Vagina (tissue), 2 donors: ENCODE results near the gene CHRNA4. TPM values are rescaled to one million over a fixed set of nuclear protein-coding genes. Genes with fewer than 3 reads are reported as not detected.

Experiments
- DNase-seq, 2 donors: peaks; one replicate each; pipeline ENCODE4 v3.0.0-alpha.2; 2017; ENCODE audit errors: extremely low spot score in 2 of 2
- H3K27ac ChIP-seq: fragments of 200-600 bp; sonication (generic); one replicate; pipeline ENCODE4 v1.5.1; 2019
- H3K27me3 ChIP-seq: fragments of 200-600 bp; sonication (generic); one replicate; pipeline ENCODE4 v1.5.1; 2019
- H3K36me3 ChIP-seq, 2 donors: fragments of 200-600 bp; sonication (generic); one replicate each; pipeline ENCODE4 v1.5.1; 2017 to 2019
- H3K4me1 ChIP-seq: fragments of 200-600 bp; sonication (generic); one replicate; pipeline ENCODE4 v1.5.1; 2019
- H3K4me3 ChIP-seq, 2 donors: fragments of 200-600 bp; sonication (generic); 1 replicate in 1 of 2; 2 replicates in 1 of 2; pipeline ENCODE4 v1.5.1; 2016 to 2019
- H3K9me3 ChIP-seq: fragments of 200-600 bp; sonication (generic); one replicate; pipeline ENCODE4 v1.5.1; 2019
- POLR2A ChIP-seq, 2 donors: fragments of 450-650 bp; IDR thresholded peaks; one replicate each; pipeline ENCODE4 v1.6.1; 2017; ENCODE audit warnings: antibody characterized with exemption in 2 of 2, mild to moderate bottlenecking in 2 of 2, moderate library complexity in 2 of 2
- POLR2AphosphoS5 ChIP-seq, 2 donors: sonication (generic); formaldehyde crosslinking; IDR thresholded peaks; one replicate each; pipeline ENCODE4 v1.9.0; 2017; ENCODE audit warnings: antibody characterized with exemption in 2 of 2, mild to moderate bottlenecking in 2 of 2, low read depth in 1 of 2; ENCODE audit not compliant: insufficient read depth in 1 of 2
- intact Hi-C: fragments of 100-400 bp; cut with DNase I; formaldehyde crosslinking; loops from one replicate; pipeline ENCODE4 v1.15.1; 2023
- total RNA-seq: library from RNA; depleted of rRNA; stranded (reverse); fragments of >200 nt; gene quantifications from one replicate; pipeline ENCODE4 v1.2.3, GENCODE V29; 2016
- TF ChIP-seq, protein P1 (sequence below), 3 experiments: fragments of 450-650 bp in 2 of 3; fragments of 200-600 bp in 1 of 3; sonication (generic) in 1 of 3; IDR thresholded peaks; one replicate each; pipeline ENCODE4 v1.5.1; 2017 to 2019; ENCODE audit warnings: antibody characterized with exemption in 3 of 3, mild to moderate bottlenecking in 2 of 3, moderate library complexity in 2 of 3

CHRNA4 gene
- total RNA-seq, 1 donor from 2014 or later: 0.25 TPM

DNA sequence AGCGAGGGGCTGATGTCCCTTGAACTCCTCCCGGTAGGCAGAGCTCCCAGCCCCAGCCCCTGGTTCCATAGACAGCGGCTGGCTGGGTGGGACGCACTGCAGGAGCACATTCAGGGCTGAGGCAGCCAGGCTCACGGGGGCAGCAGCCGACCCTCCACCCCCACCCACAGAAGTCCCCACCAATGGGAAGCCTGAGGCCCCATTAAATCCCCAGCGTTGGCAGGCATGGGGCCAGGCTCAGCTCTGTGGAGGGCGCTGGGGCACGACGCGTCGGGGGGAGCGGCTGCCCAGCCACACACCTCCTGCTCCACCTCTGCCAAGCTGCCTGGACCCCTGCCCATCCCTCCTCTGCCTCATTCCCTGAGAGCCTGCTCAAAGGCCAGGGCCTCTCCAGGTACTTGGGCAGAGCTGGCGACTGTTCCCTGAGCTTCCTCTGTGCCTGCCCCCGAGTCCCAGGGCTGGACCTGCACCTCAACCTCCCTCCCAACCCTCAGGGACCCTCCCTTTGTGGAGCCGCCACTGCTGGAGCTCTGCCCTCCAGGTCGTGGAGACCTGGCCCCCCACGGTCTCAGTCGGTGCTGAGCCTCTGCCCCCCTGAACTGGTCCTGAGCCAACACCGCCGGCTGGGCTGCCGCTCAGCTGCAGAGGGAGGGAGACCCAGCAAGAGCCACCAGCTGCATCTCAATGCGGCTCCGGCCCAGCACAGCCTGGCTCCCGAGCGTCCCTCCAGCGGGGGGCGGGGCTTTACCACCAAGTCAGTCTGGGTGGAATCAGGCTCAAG is 9.1 kb downstream of the CHRNA4 start:
- intact Hi-C loops: no loop called here
- Histone ChIP-seq H3K9me3 (no peaks in the 10 kb centered on the region), H3K27ac (no peak overlapping the region), H3K36me3 (no peaks in the 10 kb centered on the region), H3K4me1 (peaks cover 8% of the 10 kb centered on the region), H3K4me3 (no peak overlapping the region), H3K27me3 (no peaks in the 10 kb centered on the region)
- no peak for TF ChIP-seq POLR2A (IDR thresholded peaks at IDR 0.05)
- TF ChIP-seq, protein P1, sequence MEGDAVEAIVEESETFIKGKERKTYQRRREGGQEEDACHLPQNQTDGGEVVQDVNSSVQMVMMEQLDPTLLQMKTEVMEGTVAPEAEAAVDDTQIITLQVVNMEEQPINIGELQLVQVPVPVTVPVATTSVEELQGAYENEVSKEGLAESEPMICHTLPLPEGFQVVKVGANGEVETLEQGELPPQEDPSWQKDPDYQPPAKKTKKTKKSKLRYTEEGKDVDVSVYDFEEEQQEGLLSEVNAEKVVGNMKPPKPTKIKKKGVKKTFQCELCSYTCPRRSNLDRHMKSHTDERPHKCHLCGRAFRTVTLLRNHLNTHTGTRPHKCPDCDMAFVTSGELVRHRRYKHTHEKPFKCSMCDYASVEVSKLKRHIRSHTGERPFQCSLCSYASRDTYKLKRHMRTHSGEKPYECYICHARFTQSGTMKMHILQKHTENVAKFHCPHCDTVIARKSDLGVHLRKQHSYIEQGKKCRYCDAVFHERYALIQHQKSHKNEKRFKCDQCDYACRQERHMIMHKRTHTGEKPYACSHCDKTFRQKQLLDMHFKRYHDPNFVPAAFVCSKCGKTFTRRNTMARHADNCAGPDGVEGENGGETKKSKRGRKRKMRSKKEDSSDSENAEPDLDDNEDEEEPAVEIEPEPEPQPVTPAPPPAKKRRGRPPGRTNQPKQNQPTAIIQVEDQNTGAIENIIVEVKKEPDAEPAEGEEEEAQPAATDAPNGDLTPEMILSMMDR (IDR thresholded peaks at IDR 0.05): no peak
- TF ChIP-seq POLR2AphosphoS5 (IDR thresholded peaks at IDR 0.05; ENCODE audit: insufficient read depth in 1 of 2, low read depth in 1 of 2): no peak
- no peak for DNase-seq

DNA sequence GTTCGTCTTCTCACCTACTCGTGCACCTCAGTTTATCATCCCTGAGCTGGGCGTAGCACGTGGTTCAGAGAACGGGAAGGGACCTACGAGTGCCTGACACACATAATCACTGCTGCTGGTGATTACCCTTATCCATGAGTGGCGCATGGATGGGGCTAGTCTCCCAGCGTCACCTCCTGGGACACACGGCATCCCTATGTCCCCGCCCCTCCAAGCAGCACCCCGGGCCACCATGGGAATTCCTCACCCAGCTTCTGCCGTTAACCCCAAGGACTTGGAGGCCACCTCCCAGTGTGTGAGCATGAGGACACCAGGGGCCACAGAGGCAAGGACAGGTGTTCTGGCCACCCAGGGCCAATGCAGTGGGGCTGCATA is 9.8 kb downstream of the CHRNA4 start:
- TF ChIP-seq, protein P1 (IDR thresholded peaks at IDR 0.05): no peak
- TF ChIP-seq POLR2A (IDR thresholded peaks at IDR 0.05) (no peak), POLR2AphosphoS5 (IDR thresholded peaks at IDR 0.05; ENCODE audit: insufficient read depth in 1 of 2, low read depth in 1 of 2) (no peak)
- no peak overlapping the region for H3K27ac ChIP-seq
- H3K27me3 ChIP-seq: no peaks in the 10 kb centered on the region
- no peak overlapping the region for H3K4me3 ChIP-seq
- no peak for DNase-seq
- intact Hi-C loops: no loop called here
- H3K4me1 ChIP-seq: peaks cover 8% of the 10 kb centered on the region
- no peaks in the 10 kb centered on the region for H3K36me3 ChIP-seq
- no peaks in the 10 kb centered on the region for H3K9me3 ChIP-seq

DNA sequence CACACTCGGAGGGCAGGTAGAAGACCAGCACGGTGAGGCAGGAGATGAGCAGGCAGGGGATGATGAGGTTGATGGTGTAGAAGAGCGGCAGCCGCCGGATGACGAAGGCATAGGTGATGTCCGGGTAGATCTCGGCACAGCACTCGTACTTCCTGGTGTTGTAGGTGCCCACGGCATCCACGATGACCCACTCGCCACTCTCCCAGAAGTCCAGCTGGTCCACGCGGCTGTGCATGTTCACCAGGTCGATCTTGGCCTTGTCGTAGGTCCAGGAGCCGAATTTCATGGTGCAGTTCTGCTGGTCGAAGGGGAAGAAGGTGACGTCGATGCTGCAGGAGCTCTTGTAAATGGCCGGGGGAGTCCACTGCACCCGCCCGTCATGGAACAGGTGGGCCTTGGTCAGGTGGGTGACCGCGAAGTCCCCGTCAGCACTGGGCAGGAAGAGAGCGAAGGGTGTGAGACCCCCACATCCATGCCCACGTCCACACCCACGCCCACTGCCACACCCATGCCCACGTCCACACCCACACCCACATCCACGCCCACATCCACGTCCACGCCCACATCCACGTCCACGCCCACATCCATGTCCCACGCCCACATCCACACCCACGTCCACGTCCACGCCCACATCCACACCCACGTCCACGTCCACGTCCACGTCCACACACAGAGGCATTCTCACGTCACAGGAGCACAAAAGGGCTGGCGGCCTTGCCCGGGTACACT is 10.4 kb downstream of the CHRNA4 start:
- DNase-seq: no peak
- Histone ChIP-seq H3K4me1 (peaks cover 12% of the 10 kb centered on the region), H3K27me3 (no peaks in the 10 kb centered on the region), H3K9me3 (no peaks in the 10 kb centered on the region), H3K27ac (no peak overlapping the region), H3K4me3 (no peak overlapping the region), H3K36me3 (no peaks in the 10 kb centered on the region)
- no peak for TF ChIP-seq POLR2AphosphoS5 (IDR thresholded peaks at IDR 0.05; ENCODE audit: insufficient read depth in 1 of 2, low read depth in 1 of 2)
- TF ChIP-seq POLR2A (IDR thresholded peaks at IDR 0.05): no peak
- TF ChIP-seq, protein P1 (IDR thresholded peaks at IDR 0.05): no peak
- intact Hi-C loops: no loop called here

DNA sequence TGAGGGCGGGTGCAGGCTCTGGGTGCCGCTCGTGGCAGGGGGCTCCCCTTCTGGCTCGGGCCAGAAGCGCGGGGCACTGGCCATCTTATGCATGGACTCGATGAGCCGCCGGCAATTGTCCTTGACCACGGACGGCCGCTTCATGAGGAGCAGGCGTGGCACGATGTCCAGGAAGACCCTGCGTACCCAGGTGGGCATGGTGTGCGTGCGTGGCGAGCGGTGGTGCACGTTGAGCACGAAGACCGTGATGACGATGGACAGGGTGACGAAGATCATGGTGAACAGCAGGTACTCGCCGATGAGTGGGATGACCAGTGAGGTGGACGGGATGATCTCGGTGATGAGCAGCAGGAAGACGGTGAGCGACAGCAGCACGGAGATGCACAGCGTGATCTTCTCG is 11.0 kb downstream of the CHRNA4 start:
- DNase-seq: no peak
- no peaks in the 10 kb centered on the region for H3K27me3 ChIP-seq
- H3K27ac ChIP-seq: no peak overlapping the region
- TF ChIP-seq, protein P1 (IDR thresholded peaks at IDR 0.05): no peak
- peaks cover 18% of the 10 kb centered on the region for H3K4me1 ChIP-seq
- intact Hi-C loops: no loop called here
- H3K9me3 ChIP-seq: no peaks in the 10 kb centered on the region
- no peak overlapping the region for H3K4me3 ChIP-seq
- H3K36me3 ChIP-seq: no peaks in the 10 kb centered on the region

DNA sequence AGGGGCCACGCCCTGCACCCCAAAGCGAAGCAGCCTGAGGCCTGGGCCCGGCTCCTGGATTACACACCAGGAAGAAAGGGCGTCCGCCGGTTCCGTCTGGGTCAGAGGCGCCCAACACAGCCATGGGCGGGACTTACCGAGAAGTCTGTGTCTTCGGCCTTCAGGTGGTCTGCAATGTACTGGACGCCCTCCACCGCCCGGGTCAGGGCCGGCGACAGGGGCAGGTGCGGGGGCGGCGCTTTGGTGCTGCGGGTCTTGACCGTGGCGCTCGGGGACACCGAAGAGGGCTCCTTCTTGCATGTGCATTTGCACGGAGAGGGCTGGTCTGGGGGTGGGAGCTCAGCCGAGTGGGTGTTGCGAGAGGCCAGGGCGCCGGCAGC is 11.6 kb downstream of the CHRNA4 start:
- H3K27ac ChIP-seq: no peak overlapping the region
- H3K4me3 ChIP-seq: no peak overlapping the region
- no peaks in the 10 kb centered on the region for H3K27me3 ChIP-seq
- intact Hi-C loops: no loop called here
- peaks cover 25% of the 10 kb centered on the region for H3K4me1 ChIP-seq
- H3K36me3 ChIP-seq: no peaks in the 10 kb centered on the region
- DNase-seq: no peak
- TF ChIP-seq POLR2AphosphoS5 (IDR thresholded peaks at IDR 0.05; ENCODE audit: insufficient read depth in 1 of 2, low read depth in 1 of 2): no peak
- TF ChIP-seq, protein P1 (IDR thresholded peaks at IDR 0.05): no peak
- no peak for TF ChIP-seq POLR2A (IDR thresholded peaks at IDR 0.05)
- no peaks in the 10 kb centered on the region for H3K9me3 ChIP-seq
